Measurements from ENCODE around the gene SFXN1. TPM values are rescaled to one million over a fixed set of nuclear protein-coding genes. Genes with fewer than 3 reads are reported as not detected.

SFXN1 gene
- total and polyA plus RNA-seq, 9 of the 15 experiments (the other 6 are each of a cell fraction or from before 2014, with no cell fraction given), result 31.8 to 261 (median 113) TPM

GRCh38 chr5:175541264-175541663, 62.9 kb downstream of the SFXN1 start:
- Histone ChIP-seq H3K4me1 (replicated peaks in 1 of 2; ENCODE audit: control insufficient read depth in 2 of 2, insufficient read depth in 2 of 2, low read length in 2 of 2) (peaks cover 0 to 7% of the 10 kb centered on the region in 2 experiments; a peak in 2 of 5 replicates), H3K4me2 (ENCODE audit: insufficient read depth, low read length) (no peak overlapping the region), H3K9ac (ENCODE audit: insufficient read depth in 1 of 2, low read depth in 2 of 2, low read length in 2 of 2) (no peak overlapping the region), H2AFZ (ENCODE audit: low read depth, low read length) (no peak overlapping the region), H3K9me3 (replicated peaks; ENCODE audit: control insufficient read depth, insufficient read depth, low read depth, low read length) (no peaks in the 10 kb centered on the region), H3K27me3 (ENCODE audit: control insufficient read depth in 2 of 2, insufficient read depth in 2 of 2, low read length in 2 of 2) (peaks cover 6 to 36% of the 10 kb centered on the region in 2 experiments; a peak in 4 of 5 replicates), H3K79me2 (ENCODE audit: control insufficient read depth, insufficient read depth, low read length) (no peaks in the 10 kb centered on the region), H4K20me1 (replicated peaks; ENCODE audit: control insufficient read depth, insufficient read depth, low read length) (peaks cover 10% of the 10 kb centered on the region; the same call in 1 of the 2 replicates), H3K4me3 (no peak overlapping the region), H3K36me3 (ENCODE audit: control insufficient read depth, insufficient read depth, low read length) (no peaks in the 10 kb centered on the region), H3K27ac (ENCODE audit: extremely low read depth, low read depth, low read length) (no peak overlapping the region), H3K9me1 (ENCODE audit: control insufficient read depth, insufficient read depth, low read length) (peaks cover 3% of the 10 kb centered on the region)
- no peak for DNase-seq (ENCODE audit: extremely low read depth in 1 of 4, low spot score in 3 of 4)
- POLR2A ChIA-PET, result no interaction called here
- no peak for FAIRE-seq
- no peak for TF ChIP-seq MBD2 (IDR thresholded peaks at IDR 0.05; ENCODE audit: borderline replicate concordance, low read depth)
- TF ChIP-seq TSHZ1 (CRISPR knock-in tag; IDR thresholded peaks at IDR 0.05), result no peak
- no peak for TF ChIP-seq NFXL1 (CRISPR knock-in tag; IDR thresholded peaks at IDR 0.05)
- TF ChIP-seq DACH1 (IDR thresholded peaks at IDR 0.05; ENCODE audit: partially characterized antibody), result no peak
- TF ChIP-seq, protein P1, sequence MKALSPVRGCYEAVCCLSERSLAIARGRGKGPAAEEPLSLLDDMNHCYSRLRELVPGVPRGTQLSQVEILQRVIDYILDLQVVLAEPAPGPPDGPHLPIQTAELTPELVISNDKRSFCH (CRISPR knock-in tag; IDR thresholded peaks at IDR 0.05), result no peak
- TF ChIP-seq, protein P1 (tag; IDR thresholded peaks at IDR 0.05), result no peak
- no peak for TF ChIP-seq BRF2 (IDR thresholded peaks at IDR 0.05; ENCODE audit: borderline replicate concordance, insufficient read depth, insufficient read length)
- no peak for TF ChIP-seq PBX2 (CRISPR knock-in tag; IDR thresholded peaks at IDR 0.05; ENCODE audit: low read depth)
- TF ChIP-seq PBX2 (tag; conservative IDR thresholded peaks at IDR 0.05; ENCODE audit: low read depth), result no peak
- TF ChIP-seq PHF8 (IDR thresholded peaks at IDR 0.05; ENCODE audit: borderline replicate concordance, low read length), result no peak
- no TSS peak for BruUV-seq (replicated peaks)
- 9% methylated on average over 4 of the region's 4 CpGs for WGBS (ENCODE audit: insufficient coverage, low coverage, missing lambda C conversion rate)
- in situ Hi-C loops (cut with MboI) (no loop called here), intact Hi-C loops (cut with micrococcal nuclease) (no loop called here)
- CTCF ChIA-PET (ENCODE audit: low intra/inter-chr PET ratio), result no interaction called here
- no peak for ATAC-seq

Measured in K562 (cell line).